Astrocyte (in vitro differentiated cells and primary cell): ENCODE measurements around the gene HLF. TPM values are rescaled to one million over a fixed set of nuclear protein-coding genes. Genes with fewer than 3 reads are reported as not detected.

ENCODE experiments used
- DNase-seq: peaks from one replicate; pipeline ENCODE4 v3.0.0-alpha.2; 2010; ENCODE audit warnings: low read depth
- FAIRE-seq: peaks from 2 replicates; lab custom pipeline; 2011; peaks lifted over from hg19 to GRCh38; lab: Jason Lieb, UNC
- H2AFZ ChIP-seq: 2 replicates; pipeline ENCODE4 v1.6.0; 2012; ENCODE audit warnings: low read depth, low read length, inconsistent platforms
- H3K27ac ChIP-seq: 2 replicates; pipeline ENCODE4 v1.5.1; 2011; ENCODE audit warnings: low read depth, low read length, inconsistent platforms
- H3K27me3 ChIP-seq: 2 replicates; pipeline ENCODE4 v1.6.0; 2011; ENCODE audit warnings: low read length, inconsistent platforms; ENCODE audit not compliant: insufficient read depth
- H3K36me3 ChIP-seq: 2 replicates; pipeline ENCODE4 v1.5.1; 2011; ENCODE audit warnings: low read length, inconsistent platforms; ENCODE audit not compliant: insufficient read depth
- H3K4me1 ChIP-seq: 2 replicates; pipeline ENCODE4 v1.5.1; 2011; ENCODE audit warnings: low read length, inconsistent platforms; ENCODE audit not compliant: insufficient read depth
- H3K4me2 ChIP-seq: 2 replicates; pipeline ENCODE4 v1.6.0; 2012; ENCODE audit warnings: low read length, inconsistent platforms
- H3K4me3 ChIP-seq: 2 replicates; pipeline ENCODE4 v1.5.1; 2011; ENCODE audit warnings: low read depth, mild to moderate bottlenecking, low read length, inconsistent platforms; ENCODE audit not compliant: insufficient read depth
- H3K79me2 ChIP-seq: 2 replicates; pipeline ENCODE4 v1.6.0; 2012; ENCODE audit warnings: mild to moderate bottlenecking, low read length, inconsistent platforms; ENCODE audit not compliant: insufficient read depth
- H3K9ac ChIP-seq: 2 replicates; pipeline ENCODE4 v1.6.0; 2012; ENCODE audit warnings: mild to moderate bottlenecking, low read length, inconsistent platforms
- H3K9me3 ChIP-seq: 2 replicates; pipeline ENCODE4 v1.5.1; 2012; ENCODE audit warnings: low read depth, mild to moderate bottlenecking, low read length, inconsistent platforms; ENCODE audit not compliant: insufficient read depth
- H4K20me1 ChIP-seq: 2 replicates; pipeline ENCODE4 v1.6.0; 2012; ENCODE audit warnings: low read length, inconsistent platforms; ENCODE audit not compliant: insufficient read depth
- H3K27ac Mint-ChIP-seq: one replicate; pipeline ENCODE4 v1.8.0; 2021; ENCODE audit warnings: mild to moderate bottlenecking, mixed read lengths; ENCODE audit not compliant: unreplicated experiment
- H3K27me3 Mint-ChIP-seq: one replicate; pipeline ENCODE4 v1.8.0; 2021; ENCODE audit warnings: low read depth, mixed read lengths; ENCODE audit not compliant: unreplicated experiment
- H3K36me3 Mint-ChIP-seq: one replicate; pipeline ENCODE4 v1.8.0; 2021; ENCODE audit warnings: low read depth, mixed read lengths; ENCODE audit not compliant: unreplicated experiment
- H3K4me1 Mint-ChIP-seq: one replicate; pipeline ENCODE4 v1.8.0; 2021; ENCODE audit warnings: low read depth, mixed read lengths; ENCODE audit not compliant: unreplicated experiment
- H3K4me3 Mint-ChIP-seq: one replicate; pipeline ENCODE4 v1.8.0; 2021; ENCODE audit warnings: mild to moderate bottlenecking, moderate library complexity, mixed read lengths; ENCODE audit not compliant: unreplicated experiment
- H3K9me3 Mint-ChIP-seq: one replicate; pipeline ENCODE4 v1.8.0; 2021; ENCODE audit warnings: mild to moderate bottlenecking, mixed read lengths; ENCODE audit not compliant: unreplicated experiment
- CTCF ChIP-seq: IDR thresholded peaks from 2 replicates; pipeline ENCODE4 v1.5.1; 2011; ENCODE audit warnings: low read depth, mild to moderate bottlenecking, inconsistent platforms, low read length, moderate library complexity; ENCODE audit not compliant: insufficient read depth
- EZH2 ChIP-seq: IDR thresholded peaks from 2 replicates; pipeline ENCODE4 v1.6.1; 2012; ENCODE audit warnings: mild to moderate bottlenecking, low read length, inconsistent platforms; ENCODE audit not compliant: insufficient read depth
- total RNA-seq: library from RNA; stranded (reverse); gene quantifications from 2 replicates; pipeline ENCODE4 v1.2.1, GENCODE V29; 2021

Gene HLF
- total RNA-seq, 1 donor from 2014 or later, result not detected

GRCh38 chr17:55354941-55355340 lies 90.2 kb downstream of the HLF start:
- Histone ChIP-seq H3K4me1 (no peaks in the 10 kb centered on the region), H3K27ac (no peak overlapping the region), H3K4me3 (no peak overlapping the region), H3K4me2 (no peak overlapping the region), H3K27me3 (peaks cover 7% of the 10 kb centered on the region), H3K79me2 (no peaks in the 10 kb centered on the region), H3K36me3 (no peaks in the 10 kb centered on the region), H4K20me1 (no peaks in the 10 kb centered on the region), H3K9me3 (no peaks in the 10 kb centered on the region), H2AFZ (no peak overlapping the region), H3K9ac (no peak overlapping the region)
- Mint-ChIP-seq H3K27ac (no peak overlapping the region), H3K4me1 (no peaks in the 10 kb centered on the region), H3K27me3 (no peaks in the 10 kb centered on the region), H3K4me3 (no peak overlapping the region), H3K9me3 (no peaks in the 10 kb centered on the region), H3K36me3 (no peaks in the 10 kb centered on the region)
- TF ChIP-seq EZH2 (no peak), CTCF (no peak)
- DNase-seq, result no peak
- no peak for FAIRE-seq

GRCh38 chr17:55356434-55357328 lies 91.9 kb downstream of the HLF start:
- H3K4me2 ChIP-seq, result no peak overlapping the region
- H3K27me3 ChIP-seq, result peaks cover 7% of the 10 kb centered on the region
- no peaks in the 10 kb centered on the region for H3K79me2 ChIP-seq
- FAIRE-seq (peak; percentile 87), DNase-seq (peak; percentile 30)
- H3K27me3 Mint-ChIP-seq, result no peaks in the 10 kb centered on the region
- H3K4me3 Mint-ChIP-seq, result no peak overlapping the region
- no peaks in the 10 kb centered on the region for H3K4me1 ChIP-seq
- no peaks in the 10 kb centered on the region for H3K4me1 Mint-ChIP-seq
- H2AFZ ChIP-seq, result no peak overlapping the region
- H3K4me3 ChIP-seq, result no peak overlapping the region
- H4K20me1 ChIP-seq, result no peaks in the 10 kb centered on the region
- no peaks in the 10 kb centered on the region for H3K36me3 Mint-ChIP-seq
- no peak overlapping the region for H3K27ac Mint-ChIP-seq
- TF ChIP-seq EZH2, result no peak
- TF ChIP-seq CTCF, result peak; percentile 91
- H3K9me3 ChIP-seq, result no peaks in the 10 kb centered on the region
- H3K9ac ChIP-seq, result no peak overlapping the region
- H3K9me3 Mint-ChIP-seq, result peaks cover 4% of the 10 kb centered on the region
- no peak overlapping the region for H3K27ac ChIP-seq
- no peaks in the 10 kb centered on the region for H3K36me3 ChIP-seq

- Histone ChIP-seq H3K27me3 (peaks cover 2% of the 10 kb centered on the region), H3K9ac (no peak overlapping the region), H3K4me1 (no peaks in the 10 kb centered on the region), H3K4me2 (no peak overlapping the region), H4K20me1 (no peaks in the 10 kb centered on the region), H3K4me3 (no peak overlapping the region), H3K79me2 (no peaks in the 10 kb centered on the region), H3K9me3 (no peaks in the 10 kb centered on the region), H3K36me3 (no peaks in the 10 kb centered on the region), H3K27ac (no peak overlapping the region), H2AFZ (no peak overlapping the region)
- FAIRE-seq (no peak), DNase-seq (no peak)
- Mint-ChIP-seq H3K4me3 (no peak overlapping the region), H3K4me1 (no peaks in the 10 kb centered on the region), H3K27me3 (no peaks in the 10 kb centered on the region), H3K27ac (no peak overlapping the region), H3K36me3 (no peaks in the 10 kb centered on the region), H3K9me3 (peaks cover 4% of the 10 kb centered on the region)
- TF ChIP-seq EZH2, result no peak
- no peak for TF ChIP-seq CTCF
Measured at GRCh38 chr17:55360971-55361370, 96.2 kb downstream of the HLF start.
